Astrocyte of the spinal cord (primary cell): ENCODE measurements around the gene BAG2.

Experiments used
- DNase-seq: peaks from one replicate; pipeline ENCODE4 v3.0.0; 2011; ENCODE audit warnings: low read depth, low spot score
- H3K4me3 ChIP-seq: 2 replicates; pipeline ENCODE4 v1.5.1; 2011; ENCODE audit warnings: low read depth, mild to moderate bottlenecking, low read length, moderate library complexity
- CTCF ChIP-seq: IDR thresholded peaks from 2 replicates; pipeline ENCODE4 v1.5.1; 2012; ENCODE audit warnings: low read depth, mild to moderate bottlenecking, low read length, inconsistent platforms
- in situ Hi-C: cut with HindIII; loops from 2 replicates; pipeline ENCODE4 v1.10.0; 2017; ENCODE audit warnings: low sequenced_read_pairs

The BAG2 gene

DNA sequence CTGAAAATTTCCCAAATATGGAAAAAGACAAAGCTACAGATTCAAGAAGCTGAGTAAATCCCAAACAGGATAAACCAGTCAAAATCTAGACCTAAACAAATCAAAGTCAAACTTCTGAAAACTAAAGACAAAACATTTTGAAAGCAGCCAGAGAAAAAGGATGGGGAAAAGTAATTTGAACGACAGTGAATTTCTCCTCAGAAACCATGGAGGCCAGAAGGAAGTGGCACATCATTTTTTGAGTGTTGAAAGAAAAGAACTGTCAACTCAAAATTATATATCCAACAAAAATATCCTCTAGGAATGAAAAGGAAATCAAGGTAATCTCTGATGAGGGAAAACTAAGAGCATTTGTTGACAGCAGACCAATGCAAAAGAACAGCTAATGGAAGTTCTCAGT lies 43.1 kb downstream of the BAG2 start:
- DNase-seq, result no peak
- in situ Hi-C loops, result no loop called here
- no peak overlapping the region for H3K4me3 ChIP-seq
- no peak for TF ChIP-seq CTCF

GRCh38 chr6:57216235-57217101 lies 44.3 kb downstream of the BAG2 start:
- TF ChIP-seq CTCF, result no peak

GRCh38 chr6:57217270-57217669 lies 45.1 kb downstream of the BAG2 start:
- DNase-seq, result no peak
- in situ Hi-C loops, result no loop called here
- H3K4me3 ChIP-seq, result no peak overlapping the region
- TF ChIP-seq CTCF, result no peak

More at GRCh38 chr6:57216235-57217101, 44.3 kb downstream of the BAG2 start:
- no peak overlapping the region for H3K4me3 ChIP-seq
- DNase-seq, result peak; percentile 73
- in situ Hi-C loops, result no loop called here

DNA sequence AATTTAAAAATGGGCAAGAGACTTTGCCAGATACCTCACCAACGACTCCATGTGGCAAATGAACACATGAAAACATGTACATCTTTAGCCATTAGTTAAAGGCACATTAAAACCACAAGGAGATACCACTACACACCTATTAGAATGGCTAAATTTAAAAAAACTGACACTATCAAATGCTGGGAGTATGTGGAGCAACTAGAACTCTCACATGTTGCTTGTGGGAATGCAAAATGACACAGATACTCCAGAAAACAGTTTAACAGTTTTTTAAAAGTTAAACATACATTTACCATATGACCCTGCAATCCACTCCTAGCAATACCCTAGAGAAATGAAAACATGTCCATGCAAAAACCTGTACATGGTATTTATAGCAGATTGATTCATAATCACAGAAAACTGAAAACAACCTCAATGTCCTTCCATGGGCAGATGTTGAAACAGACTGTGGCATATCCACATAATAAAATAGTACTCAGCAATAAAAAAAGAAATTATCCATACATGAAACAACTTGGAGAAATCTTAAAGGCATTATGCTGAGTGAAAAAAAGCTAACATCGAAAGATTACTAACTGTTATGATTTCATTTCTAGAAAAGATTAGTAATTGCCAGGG lies 48.1 kb downstream of the BAG2 start:
- in situ Hi-C loops, result no loop called here
- DNase-seq, result no peak
- TF ChIP-seq CTCF, result no peak
- H3K4me3 ChIP-seq, result peak overlapping the region; percentile 91

GRCh38 chr6:57221191-57221935 lies 49.2 kb downstream of the BAG2 start:
- H3K4me3 ChIP-seq, result peak overlapping the region; percentile 91
- in situ Hi-C loops, result no loop called here
- peak; percentile 45 for TF ChIP-seq CTCF
- peak; percentile 73 for DNase-seq

DNA sequence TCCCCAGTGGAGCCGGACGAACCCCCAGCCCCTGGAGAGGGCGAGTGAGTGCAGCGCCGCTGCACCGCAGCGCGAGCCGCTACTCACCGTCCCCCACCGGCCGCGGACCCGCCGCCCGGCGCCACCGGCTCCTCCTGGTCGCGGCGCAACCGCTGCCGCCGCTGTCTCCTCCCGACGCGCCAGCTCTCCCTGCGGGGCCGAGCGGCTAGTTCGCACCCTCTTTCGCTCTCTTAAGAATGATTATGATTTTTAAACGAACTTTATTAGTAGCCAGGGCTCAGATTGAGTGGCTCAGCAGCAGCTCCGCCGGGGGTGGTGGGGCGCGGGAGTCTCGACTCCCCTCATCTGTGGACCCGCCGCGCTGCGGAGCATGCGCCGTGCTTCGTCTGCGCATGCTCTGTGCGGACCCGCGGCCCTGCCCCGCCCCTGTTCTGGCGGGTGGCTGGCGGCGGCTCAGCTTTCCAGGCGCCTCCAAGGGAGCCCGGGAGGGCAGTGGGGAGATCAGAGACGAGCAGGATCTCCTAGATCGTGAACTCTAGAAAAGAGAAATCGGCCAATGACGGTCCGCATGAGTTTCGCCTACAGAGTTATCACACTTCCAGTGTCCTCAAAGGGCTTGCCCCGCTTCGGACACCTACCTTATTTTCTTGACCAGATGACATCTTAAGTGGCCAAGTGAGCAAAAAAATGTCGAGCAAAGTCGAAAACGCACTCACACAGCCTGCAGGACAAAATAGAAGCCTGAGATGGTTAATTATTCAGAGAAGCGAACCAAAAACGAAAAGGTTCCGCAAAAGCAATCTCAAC lies 50.0 kb downstream of the BAG2 start, which contains the start of gene RAB23:
Gene RAB23 (minus strand): TSS at position 372 of the 807 bp plus-strand sequence. CDS start 11,927 bp downstream, outside the sequence.
- no peak for TF ChIP-seq CTCF
- in situ Hi-C loops, result no loop called here
- H3K4me3 ChIP-seq, result peak within 1 kb of the TSS; percentile 91
- DNase-seq, result peak; percentile 87
